Head of caudate nucleus (tissue), 42 donors: ENCODE measurements around the gene RPS6KC1.
"Not testable (repeated sequence)": the region's sequence is repeated elsewhere in the genome, so short reads cannot be mapped to it uniquely, and the experiment has no call there.

Experiments used
- DNase-seq, 42 donors: peaks; one replicate each; pipeline versions ENCODE4 v3.0.0 to v3.0.0-alpha.2; 2020 to 2021; ENCODE audit warnings: mixed read lengths in 7 of 42
- intact Hi-C: fragments of 100-400 bp; cut with DNase I; formaldehyde crosslinking; loops from one replicate; pipeline ENCODE4 v1.15.0; 2022

The RPS6KC1 gene

DNA sequence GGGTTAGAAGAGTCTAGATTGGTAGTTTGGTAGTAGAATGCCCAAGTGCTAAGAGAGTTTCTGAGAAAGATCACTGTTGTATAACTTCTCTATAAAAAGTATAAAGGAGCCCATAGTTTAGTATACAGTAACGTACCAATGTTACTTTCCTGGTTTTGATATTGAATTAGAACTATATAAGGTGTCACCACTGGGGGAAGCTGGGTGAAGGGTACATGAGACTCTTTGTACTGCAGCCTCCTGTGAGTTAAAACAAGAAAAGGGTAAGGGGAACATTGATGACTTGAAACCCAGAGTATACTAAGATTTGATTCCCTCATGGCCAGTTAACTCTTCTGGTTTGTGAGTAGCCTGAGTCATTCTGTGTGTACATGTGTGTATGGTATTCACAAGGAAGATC lies 129.8 kb downstream of the RPS6KC1 start:
- intact Hi-C loops: no loop called here
- DNase-seq: no peak

- no peak for DNase-seq
- intact Hi-C loops: no loop called here
Measured at GRCh38 chr1:213183036-213183672, 132.1 kb downstream of the RPS6KC1 start.

DNA sequence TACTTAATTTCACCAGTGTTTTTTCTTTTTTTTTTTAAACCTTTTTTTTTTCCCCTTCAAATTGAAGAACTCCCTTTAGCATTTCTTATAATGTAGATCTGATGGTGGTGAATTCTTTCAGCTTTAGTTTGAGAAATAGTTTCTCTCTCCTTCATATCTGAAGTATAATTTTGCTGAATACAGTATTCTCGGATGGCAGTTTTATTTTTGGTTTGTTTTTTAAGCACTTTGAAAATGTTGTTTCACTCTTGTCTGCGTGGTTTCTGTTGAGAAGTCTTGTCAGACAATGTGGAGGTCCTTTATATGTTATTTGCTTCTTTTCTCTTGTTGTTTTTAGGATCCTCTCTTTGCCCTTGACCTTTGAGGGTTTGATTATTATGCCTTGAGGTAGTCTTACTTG lies 135.1 kb downstream of the RPS6KC1 start:
- DNase-seq: no peak
- intact Hi-C loops: no loop called here

DNA sequence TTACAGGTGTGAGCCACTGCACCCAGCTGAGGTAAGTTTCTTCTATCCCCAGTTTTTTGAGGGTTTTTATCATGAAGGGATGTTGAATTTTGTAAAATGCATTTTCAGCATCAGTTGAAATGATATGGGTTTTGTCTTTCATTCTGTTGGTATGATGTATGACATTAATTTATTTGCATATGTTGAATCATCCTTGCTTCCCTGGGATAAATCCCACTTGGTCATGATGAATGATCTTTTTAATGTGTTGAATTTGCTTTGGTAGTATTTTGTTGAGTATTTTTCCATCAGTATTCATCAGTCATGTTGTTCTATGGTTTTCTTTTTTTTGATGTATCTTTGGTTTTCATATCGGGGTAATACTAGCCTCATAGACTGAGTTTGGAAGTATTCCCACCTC lies 141.0 kb downstream of the RPS6KC1 start:
- DNase-seq: no peak
- intact Hi-C loops: no loop called here

DNA sequence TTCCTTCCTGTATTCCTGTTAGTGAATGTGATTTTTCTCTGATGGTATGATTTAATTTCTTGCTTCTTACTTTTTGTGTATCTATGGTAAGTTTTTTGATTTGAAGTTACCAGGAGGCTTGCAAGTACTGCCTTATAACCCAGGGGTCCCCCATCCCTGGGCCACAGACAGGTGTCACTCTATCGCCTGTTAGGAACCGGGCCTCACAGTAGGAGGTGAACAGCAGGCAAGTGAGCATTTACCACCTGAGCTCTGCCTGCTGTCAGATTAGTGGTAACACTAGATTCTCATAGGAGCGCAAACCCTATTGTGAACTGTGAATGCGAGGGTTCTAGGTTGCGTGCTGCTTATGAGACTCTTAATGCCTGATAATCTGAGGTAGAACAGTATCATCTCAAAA lies 143.3 kb downstream of the RPS6KC1 start:
- intact Hi-C loops: no loop called here
- no peak for DNase-seq

DNA sequence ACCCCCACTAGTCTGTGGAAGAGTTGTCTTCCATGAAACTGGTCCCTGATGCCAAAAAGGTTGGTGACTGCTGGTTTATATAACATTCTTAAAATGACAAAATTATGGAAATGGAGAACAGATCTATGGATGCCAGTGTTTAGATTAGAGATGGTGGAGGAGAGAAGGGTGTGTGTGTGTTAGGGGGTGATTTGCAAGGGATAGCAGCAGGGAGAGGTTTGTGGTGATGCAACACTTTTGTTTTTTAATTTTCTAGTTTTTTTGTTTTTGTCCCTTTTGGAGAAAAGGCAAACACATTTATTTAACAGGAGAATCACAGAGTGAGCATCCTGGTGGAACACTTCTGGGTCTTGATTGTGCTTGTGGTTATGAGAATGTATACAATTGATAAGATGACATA lies 143.8 kb downstream of the RPS6KC1 start:
- intact Hi-C loops: no loop called here
- DNase-seq: no peak

- intact Hi-C loops, DNase-seq: not testable (repeated sequence)
Measured at GRCh38 chr1:213196328-213197054, 145.4 kb downstream of the RPS6KC1 start.

DNA sequence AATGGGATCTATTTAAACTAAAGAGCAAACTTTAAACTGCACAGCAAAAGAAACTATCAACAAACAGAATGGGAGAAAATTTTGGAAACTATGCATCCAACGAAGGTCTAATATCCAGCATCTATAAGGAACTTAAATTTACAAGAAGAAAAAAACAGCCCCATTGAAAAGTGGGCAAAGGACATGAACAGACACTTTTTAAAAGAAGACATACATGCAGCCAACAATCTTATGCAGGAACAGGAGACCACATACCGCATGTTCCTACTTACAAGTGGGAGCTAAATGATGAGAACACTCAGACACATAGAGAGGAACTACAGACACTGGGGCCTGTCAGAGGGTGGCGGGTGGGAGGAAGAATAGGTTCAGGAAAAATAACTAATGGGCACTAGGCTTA lies 149.6 kb downstream of the RPS6KC1 start:
- DNase-seq: no peak
- intact Hi-C loops: no loop called here

GRCh38 chr1:213201380-213202155 lies 150.5 kb downstream of the RPS6KC1 start:
- intact Hi-C loops: no loop called here
- DNase-seq: no peak

DNA sequence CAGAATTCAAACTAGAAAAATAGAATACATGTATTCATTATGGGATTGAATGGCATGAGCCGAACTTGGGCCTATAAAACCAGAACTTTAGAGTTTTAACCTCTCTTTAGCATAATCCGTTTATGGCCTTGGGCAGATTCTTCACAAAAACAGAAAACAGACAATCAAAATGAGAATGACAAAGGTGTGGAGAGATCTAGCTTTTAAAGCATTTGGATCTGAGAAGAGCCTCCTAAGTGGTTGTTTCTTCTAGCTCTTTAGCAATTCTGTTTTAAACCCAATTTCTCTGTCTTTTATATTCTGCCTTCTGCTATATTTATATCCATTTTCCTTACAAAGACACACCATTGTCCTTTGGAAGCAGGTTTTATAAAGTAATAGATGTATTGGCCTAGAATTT lies 160.2 kb downstream of the RPS6KC1 start:
- intact Hi-C loops: no loop called here
- no peak for DNase-seq

DNA sequence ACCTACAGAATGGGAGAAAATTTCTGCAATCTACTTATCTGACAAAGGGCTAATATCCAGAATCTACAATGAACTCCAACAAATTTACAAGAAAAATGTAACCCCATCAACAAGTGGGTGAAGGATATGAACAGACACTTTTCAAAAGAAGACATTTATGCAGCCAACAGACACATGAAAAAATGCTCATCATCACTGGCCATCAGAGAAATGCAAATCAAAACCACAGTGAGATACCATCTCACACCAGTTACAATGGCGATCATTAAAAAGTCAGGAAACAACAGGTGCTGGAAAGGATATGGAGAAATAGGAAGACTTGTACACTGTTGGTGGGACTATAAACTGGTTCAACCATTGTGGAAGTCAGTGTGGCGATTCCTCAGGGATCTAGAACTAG lies 168.0 kb downstream of the RPS6KC1 start:
- DNase-seq, intact Hi-C loops: not testable (repeated sequence)

DNA sequence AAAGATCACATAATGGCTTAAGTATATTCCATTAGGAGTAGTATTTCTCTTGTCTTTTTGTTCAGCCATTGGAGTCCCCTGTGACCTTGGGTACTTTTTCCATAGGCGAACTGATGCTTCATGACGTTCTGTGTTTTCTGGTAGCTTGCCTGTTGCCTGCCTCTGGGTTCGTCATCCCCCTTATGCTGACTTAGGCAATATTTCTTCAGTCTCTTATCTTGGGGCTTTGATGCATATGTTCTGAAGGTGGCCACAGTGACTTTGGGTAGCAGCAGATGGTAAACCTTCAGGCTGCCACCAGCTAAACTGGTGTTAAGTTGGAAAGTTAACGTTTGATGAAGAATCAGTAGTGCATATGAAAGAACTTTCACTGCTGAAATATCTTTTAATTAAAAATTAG lies 170.2 kb downstream of the RPS6KC1 start:
- intact Hi-C loops: no loop called here
- DNase-seq: no peak

- intact Hi-C loops: no loop called here
- no peak for DNase-seq
Measured at GRCh38 chr1:213227458-213227857, 176.4 kb downstream of the RPS6KC1 start.

- DNase-seq: no peak
- intact Hi-C loops: no loop called here
Measured at GRCh38 chr1:213231795-213232231, 180.8 kb downstream of the RPS6KC1 start.

- no peak for DNase-seq
- intact Hi-C loops: no loop called here
Measured at GRCh38 chr1:213242883-213243282, 191.8 kb downstream of the RPS6KC1 start.

DNA sequence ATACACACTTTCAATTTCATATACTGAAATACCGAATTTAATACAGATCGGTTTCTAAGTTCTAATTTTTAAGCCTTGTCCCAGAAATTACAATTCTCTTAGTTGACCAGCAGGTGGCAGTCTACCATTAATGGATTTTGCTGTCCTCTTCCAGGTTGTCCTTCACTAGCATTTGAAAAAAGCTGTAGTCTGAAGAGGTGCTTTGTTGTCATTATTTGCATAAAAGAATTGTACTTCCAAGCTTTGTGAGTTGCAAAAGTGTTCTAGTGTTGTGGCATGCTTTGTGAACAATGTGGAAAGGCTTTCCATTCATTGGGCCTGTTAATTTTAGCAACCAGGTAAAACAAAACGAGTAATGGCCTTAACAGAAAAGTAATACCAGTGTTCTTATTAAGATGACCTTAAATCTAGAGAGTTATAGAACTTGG lies 193.6 kb downstream of the RPS6KC1 start:
- intact Hi-C loops: no loop called here
- DNase-seq: peak in 18 of 42 donors; percentile 13 to 75 (median 42)

- no peak for DNase-seq
- intact Hi-C loops: no loop called here
Measured at GRCh38 chr1:213245260-213245910, 194.3 kb downstream of the RPS6KC1 start.

GRCh38 chr1:213247038-213247437 lies 196.0 kb downstream of the RPS6KC1 start:
- intact Hi-C loops: no loop called here
- no peak for DNase-seq

DNA sequence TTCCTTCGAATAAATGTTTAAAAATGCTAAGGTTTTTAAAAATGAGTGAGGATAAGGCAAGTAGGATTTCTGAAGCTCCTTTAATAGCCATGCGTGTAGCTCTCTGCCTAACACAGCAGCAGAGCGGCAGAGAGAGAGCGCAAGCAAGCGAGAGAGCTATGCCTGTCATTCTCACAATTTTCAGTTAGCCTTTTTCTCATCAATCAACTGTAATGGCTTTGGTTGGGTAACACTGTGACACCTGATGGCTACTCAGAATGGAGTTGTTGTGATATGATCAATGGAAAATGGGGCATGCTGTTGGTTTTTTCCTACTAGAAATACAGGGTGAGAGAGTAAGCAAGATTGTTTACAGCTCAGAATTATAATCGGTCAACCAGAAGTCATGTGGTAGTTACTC lies 198.4 kb downstream of the RPS6KC1 start:
- intact Hi-C loops: no loop called here
- DNase-seq: no peak

DNA sequence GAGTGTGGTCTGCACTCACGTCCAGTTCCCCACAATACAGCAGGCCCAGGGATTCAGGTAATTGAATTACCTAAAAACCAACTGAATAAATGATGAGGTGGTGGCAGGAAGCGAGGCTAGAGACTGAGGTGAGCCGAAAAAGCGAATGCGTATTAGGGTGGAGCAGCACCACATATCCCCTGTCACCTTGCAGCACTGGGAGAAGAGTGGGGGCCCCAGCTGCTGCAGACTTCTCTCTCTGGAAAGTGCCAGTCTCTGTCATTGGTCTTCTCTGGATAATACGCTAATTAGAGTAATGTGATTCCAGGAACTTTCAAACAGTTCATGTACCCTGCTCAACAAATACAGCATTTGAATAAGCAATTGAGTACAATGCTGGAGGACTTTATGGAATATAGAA lies 199.0 kb downstream of the RPS6KC1 start:
- intact Hi-C loops: no loop called here
- no peak for DNase-seq
